ENCODE results near the gene OR8D2.

OR8D2 gene

GRCh38 chr11:124311670-124312069, 8.3 kb downstream of the OR8D2 start:
- TF ChIP-seq CTCF (IDR thresholded peaks at IDR 0.05; ENCODE audit: low read depth, low read length): no peak
- no peak overlapping the region for H3K4me3 ChIP-seq (replicated peaks in 1 of 2; ENCODE audit: low read depth in 2 of 2, low read length in 2 of 2)
- DNase-seq (ENCODE audit: low read depth in 2 of 2): no peak

- no peak for TF ChIP-seq CTCF (IDR thresholded peaks at IDR 0.05; ENCODE audit: low read depth, low read length)
- H3K4me3 ChIP-seq (replicated peaks in 1 of 2; ENCODE audit: low read depth in 2 of 2, low read length in 2 of 2): no peak overlapping the region
- DNase-seq (ENCODE audit: low read depth in 2 of 2): no peak
Observed at GRCh38 chr11:124311269-124311668, 8.7 kb downstream of the OR8D2 start.

DNA sequence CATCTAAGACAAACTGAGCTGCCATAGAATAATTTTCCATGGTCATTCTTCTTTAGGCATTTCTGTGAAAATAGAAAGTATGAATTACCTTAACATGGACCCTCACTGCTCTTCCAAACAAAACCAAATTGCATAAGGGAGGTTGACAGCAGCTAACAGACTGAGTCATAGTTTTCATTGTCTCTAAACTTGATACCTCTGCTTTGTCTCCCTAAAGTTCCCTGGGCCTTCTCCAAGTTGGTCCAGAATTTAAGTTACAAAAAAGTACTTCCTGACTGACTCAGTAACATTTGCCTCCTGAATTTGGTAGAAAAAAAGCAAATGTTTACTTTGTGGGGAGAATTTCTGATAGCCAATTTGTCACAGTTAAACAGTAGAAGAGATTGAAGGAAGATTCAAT, 9.3 kb downstream of the OR8D2 start:
- no peak overlapping the region for H3K4me3 ChIP-seq (replicated peaks in 1 of 2; ENCODE audit: low read depth in 2 of 2, low read length in 2 of 2)
- peak; percentile 16 to 80 for DNase-seq (ENCODE audit: low read depth in 2 of 2)
- TF ChIP-seq CTCF (IDR thresholded peaks at IDR 0.05; ENCODE audit: low read depth, low read length): no peak

DNA sequence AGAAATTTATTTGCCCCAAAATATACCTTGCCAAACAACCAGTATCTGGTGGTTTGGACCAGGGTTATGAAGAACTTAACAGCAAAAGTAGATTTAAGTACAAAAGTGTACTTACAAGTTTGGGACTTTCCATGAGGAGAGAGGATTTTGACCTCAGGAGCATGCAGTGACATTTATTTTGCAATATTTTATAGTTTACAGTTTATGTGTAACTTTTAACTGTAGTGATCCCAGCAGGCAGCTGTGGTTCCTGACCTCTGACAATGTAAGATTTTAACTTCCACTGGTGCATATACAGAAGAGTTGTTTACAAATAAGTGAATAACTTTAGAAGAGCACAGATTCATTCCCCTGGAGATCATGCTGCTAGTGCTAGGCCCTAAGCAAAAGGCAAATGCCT, 12.9 kb downstream of the OR8D2 start:
- TF ChIP-seq CTCF (IDR thresholded peaks at IDR 0.05; ENCODE audit: low read depth, low read length): no peak

DNA sequence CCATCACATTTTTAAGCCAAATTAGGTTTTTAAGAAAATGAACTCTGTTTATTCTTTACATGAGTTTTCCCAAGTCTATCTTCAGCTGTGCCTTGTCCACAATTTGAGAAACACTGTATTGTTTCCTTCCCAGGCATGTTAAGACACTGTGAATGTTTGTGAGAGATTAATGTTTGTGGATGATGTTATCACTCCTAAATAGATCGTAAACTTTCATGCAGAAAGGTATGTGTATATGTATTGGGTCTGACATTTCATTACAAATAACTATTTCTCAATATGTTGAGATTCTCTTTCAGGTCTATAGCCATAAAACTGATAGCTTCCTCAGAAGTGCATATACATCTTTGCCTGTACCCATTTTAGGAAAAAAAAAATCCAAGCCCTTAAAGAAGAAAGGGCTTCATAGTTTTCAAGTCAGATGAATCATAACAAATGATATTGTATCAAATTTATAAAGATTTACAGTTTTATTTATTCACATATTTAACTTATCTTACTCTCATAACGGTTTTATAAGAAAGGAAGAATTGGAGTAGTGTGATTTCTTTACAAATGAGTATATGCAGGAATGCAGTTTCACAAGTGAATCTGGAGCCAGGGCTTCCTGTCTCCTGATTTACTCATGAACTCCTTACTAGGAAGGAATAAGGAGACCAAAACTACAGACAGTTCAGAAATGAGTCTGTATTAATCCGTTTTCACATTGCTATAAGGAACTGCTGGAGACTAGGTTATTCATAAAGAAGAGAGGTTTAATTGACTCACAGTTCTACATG, 17.5 kb downstream of the OR8D2 start:
- no peak for TF ChIP-seq CTCF (IDR thresholded peaks at IDR 0.05; ENCODE audit: low read depth, low read length)

More for the DNA sequence above, 12.9 kb downstream of the OR8D2 start:
- H3K4me3 ChIP-seq (replicated peaks in 1 of 2; ENCODE audit: low read depth in 2 of 2, low read length in 2 of 2): no peak overlapping the region
- no peak for DNase-seq (ENCODE audit: low read depth in 2 of 2)

DNA sequence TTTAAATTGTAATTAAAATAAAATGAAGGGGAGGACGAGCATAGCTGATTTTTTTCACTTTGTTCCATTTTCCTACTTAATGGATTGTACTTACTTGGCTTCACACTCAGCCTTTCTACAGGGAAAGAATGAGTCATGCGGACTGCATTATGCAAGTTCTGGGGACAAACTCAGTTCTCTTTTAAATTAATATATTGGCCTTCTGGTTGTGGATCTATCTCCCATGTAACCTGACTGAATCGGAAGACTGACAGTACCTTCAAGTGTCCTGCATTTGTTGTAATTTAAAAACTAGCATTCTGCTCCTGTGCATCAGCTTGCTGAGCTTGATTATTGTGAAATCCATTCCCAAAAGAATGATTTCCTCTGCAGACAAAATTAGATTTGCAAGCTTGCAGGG, 18.4 kb downstream of the OR8D2 start:
- H3K4me3 ChIP-seq (replicated peaks in 1 of 2; ENCODE audit: low read depth in 2 of 2, low read length in 2 of 2): no peak overlapping the region
- peak; percentile 54 to 81 for DNase-seq (ENCODE audit: low read depth in 2 of 2)
- TF ChIP-seq CTCF (IDR thresholded peaks at IDR 0.05; ENCODE audit: low read depth, low read length): no peak

More for the DNA sequence above, 17.5 kb downstream of the OR8D2 start:
- H3K4me3 ChIP-seq (replicated peaks in 1 of 2; ENCODE audit: low read depth in 2 of 2, low read length in 2 of 2): no peak overlapping the region
- DNase-seq (ENCODE audit: low read depth in 2 of 2): peak; percentile 3 to 57

DNA sequence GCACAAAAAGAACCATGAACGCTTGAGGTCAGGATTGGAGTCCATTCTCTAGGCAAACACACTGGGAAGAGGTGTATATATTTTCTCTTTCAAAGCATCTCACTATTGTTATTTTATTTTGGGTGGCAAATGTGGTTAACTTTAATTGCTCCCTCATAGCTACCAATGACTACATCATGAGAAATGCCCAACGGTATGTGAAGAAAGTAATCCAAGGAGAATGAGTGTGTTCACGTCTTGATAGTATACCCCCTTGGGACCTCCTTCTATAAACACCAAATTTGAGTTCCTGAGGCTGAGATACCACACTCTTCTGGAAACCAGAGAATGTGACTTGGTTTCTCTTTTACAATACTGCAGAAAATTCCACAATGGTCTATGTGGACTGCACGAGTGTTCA, 22.1 kb downstream of the OR8D2 start:
- DNase-seq (ENCODE audit: low read depth in 2 of 2): peak; percentile 6 to 85
- H3K4me3 ChIP-seq (replicated peaks in 1 of 2; ENCODE audit: low read depth in 2 of 2, low read length in 2 of 2): no peak overlapping the region
- TF ChIP-seq CTCF (IDR thresholded peaks at IDR 0.05; ENCODE audit: low read depth, low read length): no peak

Data from cardiac fibroblast (primary cell).